ENCODE measurements around the gene COX6B2. TPM values are rescaled to one million over a fixed set of nuclear protein-coding genes. Genes with fewer than 3 reads are reported as not detected.
"Not testable (repeated sequence)": the region's sequence is repeated elsewhere in the genome, so short reads cannot be mapped to it uniquely, and the experiment has no call there.

The COX6B2 gene
- total RNA-seq, 1 donor from 2014 or later = not detected

GRCh38 chr19:55341595-55342531, 12.7 kb downstream of the COX6B2 start:
- DNase-seq (ENCODE audit: low read depth, low spot score) = no peak

DNA sequence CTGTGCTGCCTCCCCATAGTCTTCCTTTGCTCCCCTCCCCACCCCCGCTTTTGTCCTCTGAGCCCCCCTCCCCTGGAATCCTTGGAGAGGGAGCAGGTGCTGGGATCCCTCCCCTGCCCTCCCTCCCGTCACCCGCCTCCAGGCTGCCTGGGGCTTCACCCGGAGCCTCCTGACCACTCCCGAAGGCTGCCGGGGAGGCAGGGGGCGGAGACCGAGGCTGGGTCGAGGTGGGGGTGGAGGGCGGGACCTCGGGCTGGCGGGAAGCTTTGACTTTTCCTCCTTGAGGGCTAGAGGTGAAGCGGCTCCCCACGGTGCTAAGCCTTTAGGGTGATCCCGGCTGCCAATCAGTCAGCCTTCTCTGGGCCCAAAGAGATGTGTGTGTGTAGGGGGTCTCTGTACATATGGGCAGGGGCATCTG, 13.3 kb downstream of the COX6B2 start:
- DNase-seq (ENCODE audit: low read depth, low spot score) = no peak

GRCh38 chr19:55340784-55341147, 13.8 kb downstream of the COX6B2 start:
- DNase-seq (ENCODE audit: low read depth, low spot score) = no peak

DNA sequence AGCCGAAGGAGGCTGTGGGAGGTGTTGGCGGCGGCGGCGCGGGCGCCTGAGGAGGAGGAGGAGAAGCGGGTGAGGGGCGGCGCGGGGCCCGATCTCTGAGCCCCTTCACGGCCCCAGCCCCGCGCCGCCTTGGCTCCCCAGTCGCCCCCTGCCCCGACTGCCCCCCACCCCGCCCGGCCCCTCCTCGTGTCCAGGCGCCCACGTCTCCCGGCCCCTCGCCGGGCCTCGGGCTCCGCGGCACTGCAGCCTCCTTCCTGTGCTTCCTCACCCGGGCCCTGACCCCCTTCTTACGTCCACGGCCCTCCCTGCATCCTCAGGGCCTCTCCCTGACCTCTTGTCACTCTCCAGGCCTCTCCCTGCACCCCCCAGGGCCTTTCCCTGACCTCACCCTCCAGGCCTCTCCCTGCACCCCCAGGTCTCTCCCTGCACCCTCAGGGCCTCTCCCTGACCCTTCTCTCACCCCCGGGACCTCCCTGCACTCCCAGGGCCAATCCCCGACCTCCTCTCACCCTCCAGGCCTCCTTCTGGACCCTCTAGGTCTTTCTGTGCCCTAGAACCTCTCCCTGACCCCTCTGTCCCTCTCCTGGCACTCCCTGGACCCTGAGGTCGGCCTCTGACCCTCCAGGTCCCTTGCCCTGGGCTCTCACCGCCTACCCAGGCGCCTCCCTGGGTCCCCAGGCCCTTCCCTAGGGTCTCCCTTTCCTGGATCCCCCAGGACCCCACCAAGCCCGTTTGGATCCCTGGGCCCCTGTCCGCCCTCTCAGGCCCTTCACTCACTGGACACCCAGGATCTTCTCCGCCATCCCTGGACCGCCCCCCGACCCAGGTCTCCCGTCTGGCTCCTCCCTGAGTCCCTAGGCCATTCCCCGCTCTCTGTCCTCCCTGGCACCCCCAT, 14.4 kb downstream of the COX6B2 start:
- DNase-seq (ENCODE audit: low read depth, low spot score) = no peak

DNA sequence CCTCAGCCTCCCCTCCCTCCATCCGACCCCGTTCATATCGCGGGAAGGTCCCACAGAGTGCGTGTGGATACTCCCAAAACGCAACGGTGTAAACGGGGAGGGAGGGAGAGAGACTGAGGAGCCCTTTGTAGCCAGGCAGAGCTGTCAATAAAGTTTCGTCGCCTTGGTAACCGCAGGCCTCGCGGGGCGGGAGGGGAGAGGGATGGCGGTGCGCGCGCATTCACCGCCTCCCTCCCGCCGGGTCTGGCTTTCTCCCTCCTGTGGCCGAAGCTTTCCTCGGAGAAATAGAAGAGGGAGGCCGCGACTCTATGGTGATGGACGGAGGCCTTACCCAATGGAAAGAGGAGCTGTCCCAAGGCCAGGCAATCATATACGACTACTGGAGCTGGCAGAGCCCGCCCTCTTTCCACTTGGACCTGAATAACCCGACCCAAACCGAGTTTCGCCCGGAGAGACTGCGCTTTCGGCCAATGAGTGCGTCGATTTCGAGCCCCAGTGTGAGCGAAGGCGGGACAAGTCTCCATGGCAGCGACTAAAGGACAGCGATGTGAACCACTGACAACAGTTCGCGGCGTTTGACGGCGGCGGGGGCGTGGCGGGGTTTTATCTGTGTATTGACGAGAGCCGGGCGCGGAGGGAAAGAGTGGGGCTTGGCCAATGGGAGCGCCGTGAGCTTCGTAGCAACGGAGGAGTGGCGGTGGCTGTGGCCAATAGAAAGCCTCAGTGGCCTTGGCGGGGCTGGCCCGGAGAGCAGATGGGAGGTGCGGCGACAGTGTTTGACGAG, 15.2 kb downstream of the COX6B2 start, which contains the start of gene KMT5C:
Gene KMT5C (plus strand): TSS at position 772 of the 784 bp plus-strand sequence. CDS start 2,061 bp downstream, outside the sequence.
- DNase-seq (ENCODE audit: low read depth, low spot score) = peak; percentile 100

DNA sequence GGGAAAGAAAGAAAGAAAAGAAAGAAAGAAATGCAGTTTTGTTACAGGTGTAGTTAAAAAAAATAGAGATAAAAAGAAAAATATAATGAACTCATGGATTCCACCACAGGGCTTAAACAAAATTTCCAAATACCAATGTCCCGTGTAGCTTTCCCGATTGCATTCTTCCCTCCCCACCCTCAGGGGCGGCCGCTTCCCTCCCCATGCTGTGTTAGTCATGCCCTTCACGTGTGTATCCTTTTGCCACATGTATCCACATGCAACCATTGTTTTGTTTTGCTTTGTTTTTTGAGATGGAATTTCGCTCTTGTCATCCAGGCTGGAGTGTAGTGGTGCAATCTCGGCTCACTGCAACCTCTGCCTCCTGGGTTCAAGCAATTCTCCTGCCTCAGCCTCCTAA, 18.4 kb downstream of the COX6B2 start:
- DNase-seq (ENCODE audit: low read depth, low spot score) = no peak

- no peak for DNase-seq (ENCODE audit: low read depth, low spot score)
These were observed 20.6 kb downstream of the COX6B2 start for GRCh38 chr19:55333870-55334269.

- not testable (repeated sequence) for DNase-seq (ENCODE audit: low read depth, low spot score)
These were observed 24.7 kb downstream of the COX6B2 start for GRCh38 chr19:55329791-55330190.

DNA sequence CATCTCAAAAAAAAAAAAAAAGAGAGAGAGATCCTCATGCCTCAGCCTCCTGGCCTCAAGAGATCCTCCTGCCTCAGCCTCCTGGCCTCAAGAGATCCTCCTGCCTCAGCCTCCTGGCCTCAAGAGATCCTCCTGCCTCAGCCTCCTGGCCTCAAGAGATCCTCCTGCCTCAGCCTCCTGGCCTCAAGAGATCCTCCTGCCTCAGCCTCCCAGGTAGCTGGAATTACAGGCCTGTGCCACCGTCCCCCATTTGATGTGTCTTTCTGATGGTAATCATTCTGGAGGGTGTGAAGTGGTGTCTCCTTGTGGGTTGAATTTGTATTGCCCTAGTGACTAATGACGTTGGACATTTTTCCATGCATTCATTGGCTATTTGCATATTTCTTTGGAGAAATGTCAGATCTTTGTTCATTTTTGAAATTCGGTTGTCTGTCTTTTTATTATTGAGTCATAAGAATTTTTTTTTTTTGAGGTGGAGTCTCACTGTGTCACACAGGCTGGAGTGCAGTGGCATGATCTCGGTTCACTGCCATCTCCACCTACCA, 25.7 kb downstream of the COX6B2 start:
- not testable (repeated sequence) for DNase-seq (ENCODE audit: low read depth, low spot score)

DNA sequence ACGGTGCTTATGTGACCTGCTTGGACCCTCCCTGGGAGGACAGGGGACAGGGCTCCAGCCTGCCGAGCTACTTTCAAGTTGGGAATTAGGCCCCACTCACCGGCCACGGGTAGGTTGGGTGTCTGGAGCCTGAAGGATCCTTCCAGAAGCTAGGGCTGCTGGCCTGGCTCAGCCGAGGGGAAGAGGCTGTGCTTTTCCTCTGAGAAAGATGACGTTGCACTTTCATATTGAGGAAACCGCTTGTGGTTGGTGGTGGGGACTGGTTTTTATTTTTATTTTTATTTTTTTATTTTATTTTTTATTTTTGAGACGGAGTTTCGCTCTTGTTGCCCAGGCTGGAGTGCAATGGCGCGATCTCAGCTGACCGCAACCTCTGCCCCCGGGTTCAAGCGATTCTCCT, 29.3 kb downstream of the COX6B2 start, which contains the start of gene TMEM150B:
Gene TMEM150B (minus strand): TSS at position 170 of the 400 bp plus-strand sequence. CDS start 4,305 bp downstream, outside the sequence.
- no peak for DNase-seq (ENCODE audit: low read depth, low spot score)

DNA sequence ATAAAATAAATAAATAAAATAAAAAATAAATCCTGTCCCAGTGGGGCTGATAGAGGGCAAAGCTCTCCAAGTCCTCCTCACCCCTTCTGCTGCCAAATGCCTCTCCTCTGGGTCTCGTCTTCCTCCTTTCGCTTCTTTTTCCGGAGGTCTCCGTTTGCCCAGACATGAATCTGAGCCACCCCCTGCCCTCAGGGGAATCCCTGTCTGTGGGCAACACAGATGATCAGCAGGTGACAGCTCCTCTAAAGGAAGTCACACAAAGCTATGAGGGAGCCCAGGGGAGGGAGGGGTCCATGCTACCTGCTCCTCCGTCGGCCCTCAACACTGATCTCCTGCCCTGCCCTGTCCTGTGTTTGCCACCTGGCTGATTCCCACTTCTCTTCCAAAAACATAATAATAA, 29.9 kb downstream of the COX6B2 start:
- DNase-seq (ENCODE audit: low read depth, low spot score) = no peak

DNA sequence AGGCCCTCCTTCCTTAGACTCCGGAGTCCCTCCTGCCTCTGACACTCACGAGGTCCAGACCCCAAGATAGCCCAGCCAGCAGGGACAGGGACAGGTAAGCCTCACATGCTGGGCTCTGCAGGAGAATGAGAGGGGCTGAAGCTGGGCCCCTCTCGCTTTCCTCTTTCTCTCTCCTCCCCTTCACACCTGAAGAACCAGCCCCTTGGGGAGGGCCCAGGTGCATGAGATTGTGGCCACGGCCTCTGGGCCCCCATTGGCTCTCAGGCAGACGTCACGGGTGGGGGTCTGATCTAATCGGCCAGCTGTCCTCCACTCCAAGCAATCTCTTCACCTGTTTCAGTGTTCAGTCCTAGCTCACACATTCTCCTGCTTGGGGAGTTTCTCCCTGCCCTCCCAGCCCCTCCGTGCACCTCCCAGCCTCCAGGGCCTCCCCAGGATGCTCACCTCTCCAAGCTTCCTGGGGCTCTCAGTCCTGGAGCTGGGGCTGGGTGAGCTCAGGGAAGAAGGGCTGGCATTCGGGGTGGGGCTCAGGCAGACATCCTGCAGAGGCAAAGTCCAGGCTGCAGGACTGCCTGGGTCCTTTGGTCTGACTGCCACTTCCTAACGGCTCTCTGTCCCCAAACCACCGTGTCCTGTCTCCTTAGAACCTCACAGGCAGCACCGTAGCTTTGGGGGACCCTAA, 32.2 kb downstream of the COX6B2 start:
- no peak for DNase-seq (ENCODE audit: low read depth, low spot score)

GRCh38 chr19:55321466-55322137, 32.9 kb downstream of the COX6B2 start:
- no peak for DNase-seq (ENCODE audit: low read depth, low spot score)

GRCh38 chr19:55320844-55321419, 33.6 kb downstream of the COX6B2 start:
- DNase-seq (ENCODE audit: low read depth, low spot score) = no peak

- no peak for DNase-seq (ENCODE audit: low read depth, low spot score)
These were observed 34.7 kb downstream of the COX6B2 start for GRCh38 chr19:55319785-55320184.

DNA sequence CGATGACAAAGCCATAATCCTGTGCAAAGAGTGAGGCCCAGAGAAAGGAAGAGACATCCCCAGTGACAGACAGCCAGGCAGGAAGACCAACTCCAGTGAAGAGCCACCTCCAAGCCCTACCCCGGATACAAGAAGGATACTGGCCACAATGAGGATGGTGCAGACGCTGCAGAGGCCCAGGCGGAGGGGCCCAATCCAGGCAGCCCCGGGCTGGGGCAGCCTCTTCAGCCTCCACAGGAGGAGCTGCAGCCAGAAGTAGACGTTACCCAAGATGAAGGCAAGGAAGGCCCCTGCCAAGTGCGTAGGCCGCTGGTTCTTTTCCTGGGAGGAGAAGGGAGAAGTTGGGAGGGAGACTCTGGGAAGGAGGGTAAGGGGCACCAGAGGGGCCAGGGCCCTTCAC, 37.9 kb downstream of the COX6B2 start:
- no peak for DNase-seq (ENCODE audit: low read depth, low spot score)

DNA sequence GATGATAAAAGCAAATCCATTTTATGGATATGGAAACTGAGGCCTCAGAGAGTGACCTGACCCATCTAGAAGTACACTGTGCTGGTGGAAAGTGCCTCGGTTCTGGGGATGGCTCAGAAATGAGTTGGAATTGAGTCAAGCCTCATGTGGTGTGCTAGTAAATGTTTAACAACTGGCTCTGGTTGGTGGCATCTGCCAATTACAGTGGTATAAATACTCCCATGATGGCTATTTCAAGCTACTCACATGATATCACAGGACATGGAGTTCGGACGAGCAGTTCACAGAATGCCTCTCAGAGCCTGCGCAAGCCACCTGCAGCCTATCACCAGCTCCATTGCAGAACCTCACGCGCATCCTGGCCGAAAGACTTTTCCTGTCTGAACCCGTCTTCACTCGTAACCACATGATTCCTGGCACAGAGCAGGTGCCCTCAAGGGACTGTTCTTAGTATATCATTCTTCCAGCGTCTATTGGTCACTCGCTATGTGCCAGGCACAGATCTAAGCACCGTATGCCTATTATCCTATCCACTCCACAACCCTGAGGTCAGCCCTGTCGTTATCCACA, 38.5 kb downstream of the COX6B2 start:
- no peak for DNase-seq (ENCODE audit: low read depth, low spot score)

GRCh38 chr19:55314396-55314795, 40.1 kb downstream of the COX6B2 start:
- no peak for DNase-seq (ENCODE audit: low read depth, low spot score)
